ENCODE data around the gene KREMEN1. TPM values are rescaled to one million over a fixed set of nuclear protein-coding genes. Genes with fewer than 3 reads are reported as not detected.

The KREMEN1 gene
- total RNA-seq, 1 experiment from 2014 or later = 5.8 TPM

- H3K27me3 Mint-ChIP-seq (ENCODE audit: low read depth) = no peaks in the 10 kb centered on the region
- DNase-seq (ENCODE audit: low spot score) (peak; percentile 18), ATAC-seq (peak; percentile 62)
- H3K27ac Mint-ChIP-seq = no peak overlapping the region
- H3K4me1 Mint-ChIP-seq = peaks cover 24% of the 10 kb centered on the region
- H3K4me3 Mint-ChIP-seq = no peak overlapping the region
- ChIA-PET POLR2A (no interaction called here), CTCF (interaction anchor here (0.6 to 2.0 kb wide), 6 partner anchors 14 to 331 kb away, joined by 3 to 10 read pairs (median 3); no protein-coding TSS in a partner anchor)
- TF ChIP-seq ZNF532 (CRISPR knock-in tag; IDR thresholded peaks at IDR 0.05; ENCODE audit: borderline replicate concordance) (no peak), GABPB1 (CRISPR knock-in tag; IDR thresholded peaks at IDR 0.05) (peak; percentile 30; the same call in 1 of the 2 replicates)
- no peaks in the 10 kb centered on the region for H3K9me3 Mint-ChIP-seq
- no peaks in the 10 kb centered on the region for H3K36me3 Mint-ChIP-seq
These were observed 24.2 kb downstream of the KREMEN1 start for GRCh38 chr22:29096736-29097669.

- TF ChIP-seq ZNF263 (CRISPR knock-in tag; IDR thresholded peaks at IDR 0.05; ENCODE audit: low read depth) = no peak
- TF ChIP-seq CBFB (CRISPR knock-in tag; IDR thresholded peaks at IDR 0.05; ENCODE audit: low read depth) = no peak
- TF ChIP-seq ZNF281 (CRISPR knock-in tag; IDR thresholded peaks at IDR 0.05) = no peak
- TF ChIP-seq NR2C2 (CRISPR knock-in tag; IDR thresholded peaks at IDR 0.05) = no peak
- TF ChIP-seq ELF4 (CRISPR knock-in tag; IDR thresholded peaks at IDR 0.05; ENCODE audit: low read depth) = no peak
- TF ChIP-seq TEAD1 (CRISPR knock-in tag; IDR thresholded peaks at IDR 0.05) = no peak
- no peak for TF ChIP-seq FOXP4 (CRISPR knock-in tag; IDR thresholded peaks at IDR 0.05)
- TF ChIP-seq ZNF671 (CRISPR knock-in tag; IDR thresholded peaks at IDR 0.05) = no peak
- TF ChIP-seq GRHL2 (CRISPR knock-in tag; IDR thresholded peaks at IDR 0.05; ENCODE audit: insufficient replicate concordance, severe bottlenecking) = no peak
- Mint-ChIP-seq H3K27ac (no peak overlapping the region), H3K27me3 (ENCODE audit: low read depth) (no peaks in the 10 kb centered on the region), H3K36me3 (no peaks in the 10 kb centered on the region), H3K4me1 (peaks cover 27% of the 10 kb centered on the region), H3K9me3 (no peaks in the 10 kb centered on the region), H3K4me3 (no peak overlapping the region)
- no peak for ATAC-seq
- DNase-seq (ENCODE audit: low spot score) = no peak
- CTCF ChIA-PET = interaction anchor here (1.3 kb wide), 1 partner anchor 58 kb away, joined by 3 read pairs; no protein-coding TSS in a partner anchor
- POLR2A ChIA-PET = no interaction called here
These were observed 25.5 kb downstream of the KREMEN1 start for GRCh38 chr22:29098296-29098695.

GRCh38 chr22:29102300-29102699 is 29.5 kb downstream of the KREMEN1 start:
- CTCF ChIA-PET = interaction anchor here (1.3 to 2.6 kb wide), 2 partner anchors 20 to 52 kb away, joined by 3 to 12 read pairs; no protein-coding TSS in a partner anchor
- TF ChIP-seq SP1 (CRISPR knock-in tag; conservative IDR thresholded peaks at IDR 0.05) = no peak
- no peak for TF ChIP-seq ATF6 (CRISPR knock-in tag; IDR thresholded peaks at IDR 0.05)
- TF ChIP-seq RORB (CRISPR knock-in tag; IDR thresholded peaks at IDR 0.05) = no peak
- TF ChIP-seq GABPB1 (CRISPR knock-in tag; IDR thresholded peaks at IDR 0.05) = no peak
- no peak for TF ChIP-seq NFE2L1 (CRISPR knock-in tag; IDR thresholded peaks at IDR 0.05)
- no peak for TF ChIP-seq ZBTB21 (CRISPR knock-in tag; IDR thresholded peaks at IDR 0.05; ENCODE audit: borderline replicate concordance)
- no peak for TF ChIP-seq IRF1 (CRISPR knock-in tag; IDR thresholded peaks at IDR 0.05)
- no peak for TF ChIP-seq ZNF138 (CRISPR knock-in tag; conservative IDR thresholded peaks at IDR 0.05)
- no peak for TF ChIP-seq CREM (CRISPR knock-in tag; IDR thresholded peaks at IDR 0.05)
- no peak overlapping the region for H3K27ac Mint-ChIP-seq
- DNase-seq (ENCODE audit: low spot score) (no peak), ATAC-seq (no peak)
- POLR2A ChIA-PET = no interaction called here
- no peaks in the 10 kb centered on the region for H3K9me3 Mint-ChIP-seq
- peaks cover 18% of the 10 kb centered on the region for H3K4me1 Mint-ChIP-seq
- H3K36me3 Mint-ChIP-seq = no peaks in the 10 kb centered on the region
- H3K4me3 Mint-ChIP-seq = no peak overlapping the region
- H3K27me3 Mint-ChIP-seq (ENCODE audit: low read depth) = no peaks in the 10 kb centered on the region

Measured in WTC11 (cell line).